Loucy (cell line): ENCODE results near the gene PKDCC.

Experiments used
- EZH2phosphoT487 ChIP-seq: fragments of 200-600 bp; IDR thresholded peaks from 2 replicates; pipeline ENCODE4 v1.6.1; 2018; ENCODE audit warnings: antibody characterized with exemption, mild to moderate bottlenecking, moderate library complexity, borderline replicate concordance
- TF ChIP-seq, protein P1 (sequence below): fragments of 200-600 bp; sonication (generic); conservative IDR thresholded peaks from 2 replicates; pipeline ENCODE4 v1.5.1; 2014; ENCODE audit warnings: mild to moderate bottlenecking, antibody characterized with exemption, low read length

DNA sequence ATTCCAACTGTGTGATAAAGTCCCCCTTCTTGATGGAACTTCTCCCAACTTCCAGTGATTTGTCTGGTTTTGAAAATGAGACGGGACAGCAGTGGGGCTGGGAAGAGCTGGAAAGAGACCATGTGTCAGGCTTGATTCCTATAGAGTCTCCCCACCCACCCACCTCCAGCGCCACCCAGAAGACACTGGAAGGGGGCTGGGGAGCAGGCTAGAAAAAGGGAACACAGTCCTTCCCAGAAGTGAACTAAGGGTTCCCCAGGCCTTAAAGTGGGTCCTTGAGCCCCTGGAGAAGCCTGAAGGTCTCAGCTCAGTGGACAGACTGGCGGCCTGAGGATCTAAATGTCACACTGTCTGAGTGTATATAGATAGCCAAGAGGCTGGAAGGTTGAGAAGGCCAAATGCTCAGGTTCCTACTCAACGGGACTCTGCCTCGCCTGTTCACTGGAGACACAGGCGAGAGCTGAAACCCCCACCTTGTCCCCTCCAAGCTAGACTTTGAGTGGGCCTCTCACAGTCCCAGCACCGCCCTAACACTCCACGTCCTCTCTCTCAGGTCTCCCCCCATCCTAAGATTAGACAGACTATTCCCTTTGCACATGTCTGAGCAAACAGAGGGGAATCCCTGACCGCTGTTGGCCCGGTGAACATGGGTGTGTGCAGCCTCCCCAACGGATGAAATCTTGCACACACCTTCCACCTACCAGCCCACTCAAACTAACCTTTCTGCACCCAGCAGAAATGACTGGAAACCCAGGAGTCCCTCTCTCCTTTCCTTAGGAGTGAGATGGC is 1.6 kb downstream of the PKDCC start:
- TF ChIP-seq, protein P1, sequence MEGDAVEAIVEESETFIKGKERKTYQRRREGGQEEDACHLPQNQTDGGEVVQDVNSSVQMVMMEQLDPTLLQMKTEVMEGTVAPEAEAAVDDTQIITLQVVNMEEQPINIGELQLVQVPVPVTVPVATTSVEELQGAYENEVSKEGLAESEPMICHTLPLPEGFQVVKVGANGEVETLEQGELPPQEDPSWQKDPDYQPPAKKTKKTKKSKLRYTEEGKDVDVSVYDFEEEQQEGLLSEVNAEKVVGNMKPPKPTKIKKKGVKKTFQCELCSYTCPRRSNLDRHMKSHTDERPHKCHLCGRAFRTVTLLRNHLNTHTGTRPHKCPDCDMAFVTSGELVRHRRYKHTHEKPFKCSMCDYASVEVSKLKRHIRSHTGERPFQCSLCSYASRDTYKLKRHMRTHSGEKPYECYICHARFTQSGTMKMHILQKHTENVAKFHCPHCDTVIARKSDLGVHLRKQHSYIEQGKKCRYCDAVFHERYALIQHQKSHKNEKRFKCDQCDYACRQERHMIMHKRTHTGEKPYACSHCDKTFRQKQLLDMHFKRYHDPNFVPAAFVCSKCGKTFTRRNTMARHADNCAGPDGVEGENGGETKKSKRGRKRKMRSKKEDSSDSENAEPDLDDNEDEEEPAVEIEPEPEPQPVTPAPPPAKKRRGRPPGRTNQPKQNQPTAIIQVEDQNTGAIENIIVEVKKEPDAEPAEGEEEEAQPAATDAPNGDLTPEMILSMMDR: no peak
- TF ChIP-seq EZH2phosphoT487: no peak
